MM.1S (cell line): Measurements from ENCODE around the gene UNC13A.
A peak's percentile ranks its signal among the peaks of the same experiment; 100 is the strongest.

Experiments used
- DNase-seq: peaks from one replicate; pipeline ENCODE4 v3.0.0-alpha.2; 2015
- H2AFZ ChIP-seq: fragments of 300-600 bp; sonication (generic); 2 replicates; pipeline ENCODE4 v1.6.0; 2016; ENCODE audit warnings: antibody characterized with exemption, low read length
- H3F3A ChIP-seq: fragments of 300-600 bp; sonication (generic); 2 replicates; pipeline ENCODE4 v1.6.1; 2016; ENCODE audit warnings: mild to moderate bottlenecking, antibody characterized with exemption, low read length, moderate library complexity, mixed read lengths; ENCODE audit not compliant: insufficient read depth
- H3K27ac ChIP-seq: fragments of 300-600 bp; sonication (generic); 2 replicates; pipeline ENCODE4 v1.5.1; 2016; ENCODE audit warnings: mild to moderate bottlenecking, low read length
- H3K27me3 ChIP-seq: fragments of 300-600 bp; sonication (generic); replicated peaks from 2 replicates; pipeline ENCODE4 v1.6.0; 2016; ENCODE audit warnings: low read length; ENCODE audit not compliant: insufficient read depth
- H3K36me3 ChIP-seq: fragments of 300-600 bp; sonication (generic); replicated peaks from 2 replicates; pipeline ENCODE4 v1.6.1; 2016; ENCODE audit warnings: mild to moderate bottlenecking, low read length, mixed read lengths; ENCODE audit not compliant: insufficient read depth
- H3K4me1 ChIP-seq: fragments of 300-600 bp; sonication (generic); 2 replicates; pipeline ENCODE4 v1.6.1; 2016; ENCODE audit warnings: low read length, mixed read lengths
- H3K4me2 ChIP-seq: fragments of 300-600 bp; sonication (generic); 2 replicates; pipeline ENCODE4 v1.6.0; 2016; ENCODE audit warnings: low read depth, low read length
- H3K4me3 ChIP-seq: fragments of 300-600 bp; sonication (generic); 2 replicates; pipeline ENCODE4 v1.5.1; 2016; ENCODE audit warnings: low read length, mixed read lengths
- H3K79me2 ChIP-seq: fragments of 300-600 bp; sonication (generic); 2 replicates; pipeline ENCODE4 v1.6.1; 2016; ENCODE audit warnings: mixed run types, low read length, mixed read lengths
- H3K9ac ChIP-seq: fragments of 300-600 bp; sonication (generic); 2 replicates; pipeline ENCODE4 v1.6.1; 2016; ENCODE audit warnings: low read length, mixed read lengths
- H3K9me2 ChIP-seq: fragments of 300-600 bp; sonication (generic); replicated peaks from 2 replicates; pipeline ENCODE4 v1.6.1; 2016; ENCODE audit warnings: mild to moderate bottlenecking, low read length, mixed read lengths; ENCODE audit not compliant: insufficient read depth
- H3K9me3 ChIP-seq: fragments of 300-600 bp; sonication (generic); replicated peaks from 2 replicates; pipeline ENCODE4 v1.6.1; 2016; ENCODE audit warnings: mild to moderate bottlenecking, low read length, mixed read lengths; ENCODE audit not compliant: insufficient read depth
- H4K20me1 ChIP-seq: fragments of 300-600 bp; sonication (generic); 2 replicates; pipeline ENCODE4 v1.6.1; 2016; ENCODE audit warnings: mild to moderate bottlenecking, low read length, moderate library complexity, mixed read lengths; ENCODE audit not compliant: insufficient read depth
- CTCF ChIP-seq: fragments of 300-600 bp; sonication (generic); IDR thresholded peaks from 2 replicates; pipeline ENCODE4 v1.5.1; 2016; ENCODE audit warnings: antibody characterized with exemption, low read length, mixed read lengths
- EZH2 ChIP-seq: fragments of 300-600 bp; sonication (generic); optimal IDR thresholded peaks from 2 replicates; pipeline ENCODE3; 2017; ENCODE audit warnings: low read depth, mild to moderate bottlenecking, antibody characterized with exemption, low read length, mixed read lengths
- EZH2phosphoT487 ChIP-seq: fragments of 300-600 bp; sonication (generic); IDR thresholded peaks from 2 replicates; pipeline ENCODE4 v1.6.1; 2018; ENCODE audit warnings: antibody characterized with exemption, low read length

The UNC13A gene

GRCh38 chr19:17611462-17612244, 76.5 kb downstream of the UNC13A start:
- no peaks in the 10 kb centered on the region for H3K79me2 ChIP-seq
- TF ChIP-seq EZH2phosphoT487 (no peak), CTCF (no peak), EZH2 (no peak)
- no peaks in the 10 kb centered on the region for H3K4me1 ChIP-seq
- no peak overlapping the region for H3K27ac ChIP-seq
- H2AFZ ChIP-seq = no peak overlapping the region
- no peaks in the 10 kb centered on the region for H3K36me3 ChIP-seq
- no peaks in the 10 kb centered on the region for H3K9me3 ChIP-seq
- H3K9ac ChIP-seq = no peak overlapping the region
- no peaks in the 10 kb centered on the region for H3K9me2 ChIP-seq
- no peaks in the 10 kb centered on the region for H3F3A ChIP-seq
- H3K4me3 ChIP-seq = no peak overlapping the region
- H4K20me1 ChIP-seq = no peaks in the 10 kb centered on the region
- no peak for DNase-seq
- H3K27me3 ChIP-seq = peaks cover 46% of the 10 kb centered on the region
- no peak overlapping the region for H3K4me2 ChIP-seq

GRCh38 chr19:17610384-17610783, 77.8 kb downstream of the UNC13A start:
- H3F3A ChIP-seq = no peaks in the 10 kb centered on the region
- H3K4me1 ChIP-seq = 0 out of 2 replicates have a peak, but pooled peaks cover 6% of the 10 kb centered on the region
- H4K20me1 ChIP-seq = no peaks in the 10 kb centered on the region
- no peak overlapping the region for H3K9ac ChIP-seq
- TF ChIP-seq EZH2 (no peak), CTCF (no peak), EZH2phosphoT487 (no peak)
- H3K4me3 ChIP-seq = no peak overlapping the region
- no peak overlapping the region for H3K4me2 ChIP-seq
- H3K27me3 ChIP-seq = peaks cover 36% of the 10 kb centered on the region
- H3K36me3 ChIP-seq = no peaks in the 10 kb centered on the region
- H3K27ac ChIP-seq = no peak overlapping the region
- H3K9me2 ChIP-seq = no peaks in the 10 kb centered on the region
- no peaks in the 10 kb centered on the region for H3K9me3 ChIP-seq
- no peak overlapping the region for H2AFZ ChIP-seq
- no peaks in the 10 kb centered on the region for H3K79me2 ChIP-seq
- peak; percentile 11 for DNase-seq

GRCh38 chr19:17607936-17608335, 80.2 kb downstream of the UNC13A start:
- Histone ChIP-seq H3F3A (no peaks in the 10 kb centered on the region), H3K9me3 (no peaks in the 10 kb centered on the region), H4K20me1 (no peaks in the 10 kb centered on the region), H3K4me3 (no peak overlapping the region), H3K27ac (no peak overlapping the region), H3K9ac (no peak overlapping the region), H2AFZ (no peak overlapping the region), H3K4me1 (0 out of 2 replicates have a peak, but pooled peaks cover 6% of the 10 kb centered on the region), H3K9me2 (no peaks in the 10 kb centered on the region), H3K79me2 (no peaks in the 10 kb centered on the region), H3K4me2 (no peak overlapping the region), H3K36me3 (no peaks in the 10 kb centered on the region), H3K27me3 (peaks cover 42% of the 10 kb centered on the region)
- no peak for DNase-seq
- TF ChIP-seq EZH2phosphoT487 = no peak
- TF ChIP-seq EZH2 = no peak
- no peak for TF ChIP-seq CTCF
